Neural cell (in vitro differentiated cells): ENCODE data around the gene MCC.

Source experiments
- RAD21 ChIP-seq: fragments of 450-650 bp; conservative IDR thresholded peaks from 2 replicates; pipeline ENCODE4 v1.6.1; 2014; ENCODE audit warnings: antibody characterized with exemption, mild to moderate bottlenecking, moderate library complexity
- TAF1 ChIP-seq: IDR thresholded peaks from 2 replicates; pipeline ENCODE4 v1.6.1; 2012; ENCODE audit warnings: low read depth

GRCh38 chr5:113487416-113487780, 855 bp downstream of the MCC start:
- TF ChIP-seq RAD21 (no peak), TAF1 (no peak)
